Measurements from ENCODE around the gene MED10. TPM values are rescaled to one million over a fixed set of nuclear protein-coding genes. Genes with fewer than 3 reads are reported as not detected.

MED10 gene
- total RNA-seq (2014; rRNA removed; shearing (Covaris generic)), result 23.5 and 30.0 TPM in 2 replicates
- polyA plus RNA-seq (2014; cell fraction: nucleus; rRNA removed), result 11.6 and 21.5 TPM in 2 replicates

- peak; percentile 94 for DNase-seq (ENCODE audit: extremely low read depth, low read depth)
Measured at GRCh38 chr5:6377905-6378765, at the start of gene MED10. MED10 (minus strand) TSS chr5:6378547; CDS start chr5:6378483, 64 bp downstream.

- DNase-seq (ENCODE audit: extremely low read depth, low read depth), result no peak
Measured at GRCh38 chr5:6427694-6428093, 49.3 kb upstream of the MED10 start.

- DNase-seq (ENCODE audit: extremely low read depth, low read depth), result no peak
Measured at GRCh38 chr5:6424700-6425099, 46.4 kb upstream of the MED10 start.

GRCh38 chr5:6424110-6424659 lies 45.8 kb upstream of the MED10 start:
- no peak for DNase-seq (ENCODE audit: extremely low read depth, low read depth)

GRCh38 chr5:6423327-6424109 lies 45.2 kb upstream of the MED10 start:
- no peak for DNase-seq (ENCODE audit: extremely low read depth, low read depth)

- peak; percentile 15 for DNase-seq (ENCODE audit: extremely low read depth, low read depth)
Measured at GRCh38 chr5:6419340-6419852, 41.0 kb upstream of the MED10 start.

GRCh38 chr5:6418679-6419276 lies 40.4 kb upstream of the MED10 start:
- no peak for DNase-seq (ENCODE audit: extremely low read depth, low read depth)

GRCh38 chr5:6417657-6418056 lies 39.3 kb upstream of the MED10 start:
- DNase-seq (ENCODE audit: extremely low read depth, low read depth), result no peak

- no peak for DNase-seq (ENCODE audit: extremely low read depth, low read depth)
Measured at GRCh38 chr5:6412811-6413210, 34.5 kb upstream of the MED10 start.

- no peak for DNase-seq (ENCODE audit: extremely low read depth, low read depth)
Measured at GRCh38 chr5:6411141-6411540, 32.8 kb upstream of the MED10 start.

- DNase-seq (ENCODE audit: extremely low read depth, low read depth), result no peak
Measured at GRCh38 chr5:6410421-6410820, 32.1 kb upstream of the MED10 start.

- no peak for DNase-seq (ENCODE audit: extremely low read depth, low read depth)
Measured at GRCh38 chr5:6408627-6409446, 30.5 kb upstream of the MED10 start.

GRCh38 chr5:6408260-6408596 lies 29.9 kb upstream of the MED10 start:
- DNase-seq (ENCODE audit: extremely low read depth, low read depth), result no peak

- no peak for DNase-seq (ENCODE audit: extremely low read depth, low read depth)
Measured at GRCh38 chr5:6407558-6408259, 29.4 kb upstream of the MED10 start.

GRCh38 chr5:6405591-6405990 lies 27.2 kb upstream of the MED10 start:
- DNase-seq (ENCODE audit: extremely low read depth, low read depth), result no peak

- no peak for DNase-seq (ENCODE audit: extremely low read depth, low read depth)
Measured at GRCh38 chr5:6404129-6404528, 25.8 kb upstream of the MED10 start.

- DNase-seq (ENCODE audit: extremely low read depth, low read depth), result no peak
Measured at GRCh38 chr5:6403416-6403815, 25.1 kb upstream of the MED10 start.

- no peak for DNase-seq (ENCODE audit: extremely low read depth, low read depth)
Measured at GRCh38 chr5:6402939-6403338, 24.6 kb upstream of the MED10 start.

- DNase-seq (ENCODE audit: extremely low read depth, low read depth), result no peak
Measured at GRCh38 chr5:6401410-6401809, 23.1 kb upstream of the MED10 start.

All from NCI-H460 (cell line).